IPS-20b (cell line): ENCODE results near the gene RAB11FIP2.
"Not testable (repeated sequence)": the region's sequence is repeated elsewhere in the genome, so short reads cannot be mapped to it uniquely, and the experiment has no call there.

Source experiments
- H3K27ac ChIP-seq: one replicate; pipeline ENCODE4 v1.5.1; 2013; ENCODE audit warnings: low read length
- H3K27me3 ChIP-seq: 2 replicates; pipeline ENCODE4 v1.6.1; 2013; ENCODE audit warnings: mild to moderate bottlenecking, low read length, inconsistent platforms; ENCODE audit not compliant: insufficient read depth
- H3K36me3 ChIP-seq: 2 replicates; pipeline ENCODE4 v1.6.1; 2013; ENCODE audit warnings: low read depth, mild to moderate bottlenecking, inconsistent platforms, low read length, moderate library complexity; ENCODE audit not compliant: insufficient read depth
- H3K4me1 ChIP-seq: 2 replicates; pipeline ENCODE4 v1.6.1; 2013; ENCODE audit warnings: mild to moderate bottlenecking, control low read depth, inconsistent platforms, low read length, moderate library complexity; ENCODE audit not compliant: insufficient read depth
- H3K4me3 ChIP-seq: 2 replicates; pipeline ENCODE4 v1.5.1; 2013; ENCODE audit warnings: mild to moderate bottlenecking, low read length, inconsistent platforms
- H3K9ac ChIP-seq: 2 replicates; pipeline ENCODE4 v1.6.1; 2013; ENCODE audit warnings: low read depth, mild to moderate bottlenecking, inconsistent platforms, low read length, moderate library complexity
- H3K9me3 ChIP-seq: 2 replicates; pipeline ENCODE4 v1.6.1; 2013; ENCODE audit warnings: mild to moderate bottlenecking, low read depth, low read length, inconsistent platforms; ENCODE audit not compliant: insufficient read depth

The RAB11FIP2 gene, protein sequence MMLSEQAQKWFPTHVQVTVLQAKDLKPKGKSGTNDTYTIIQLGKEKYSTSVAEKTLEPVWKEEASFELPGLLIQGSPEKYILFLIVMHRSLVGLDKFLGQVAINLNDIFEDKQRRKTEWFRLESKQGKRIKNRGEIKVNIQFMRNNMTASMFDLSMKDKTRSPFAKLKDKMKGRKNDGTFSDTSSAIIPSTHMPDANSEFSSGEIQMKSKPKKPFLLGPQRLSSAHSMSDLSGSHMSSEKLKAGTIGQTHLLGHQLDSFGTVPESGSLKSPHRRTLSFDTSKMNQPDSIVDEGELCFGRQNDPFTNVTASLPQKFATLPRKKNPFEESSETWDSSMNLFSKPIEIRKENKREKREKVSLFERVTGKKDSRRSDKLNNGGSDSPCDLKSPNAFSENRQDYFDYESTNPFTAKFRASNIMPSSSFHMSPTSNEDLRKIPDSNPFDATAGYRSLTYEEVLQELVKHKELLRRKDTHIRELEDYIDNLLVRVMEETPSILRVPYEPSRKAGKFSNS

GRCh38 chr10:118046395-118047156 is at the start of gene RAB11FIP2:
Gene RAB11FIP2, minus strand, starts transcription at chr10:118046941. Its CDS starts 778 bp downstream, at chr10:118046163.
- no peaks in the 10 kb centered on the region for H3K36me3 ChIP-seq
- H3K27ac ChIP-seq: peak within 1 kb of the TSS; percentile 47
- peaks cover 22% of the 10 kb centered on the region for H3K4me1 ChIP-seq
- no peaks in the 10 kb centered on the region for H3K9me3 ChIP-seq
- H3K4me3 ChIP-seq: peak within 1 kb of the TSS; percentile 74
- no peaks in the 10 kb centered on the region for H3K27me3 ChIP-seq
- H3K9ac ChIP-seq: peak within 1 kb of the TSS; percentile 66; the same call in 1 of the 2 replicates

- H3K4me1 ChIP-seq: peaks cover 6% of the 10 kb centered on the region; the same call in 1 of the 2 replicates
- no peaks in the 10 kb centered on the region for H3K9me3 ChIP-seq
- no peak overlapping the region for H3K27ac ChIP-seq
- no peak overlapping the region for H3K4me3 ChIP-seq
- H3K27me3 ChIP-seq: no peaks in the 10 kb centered on the region
- no peak overlapping the region for H3K9ac ChIP-seq
- H3K36me3 ChIP-seq: no peaks in the 10 kb centered on the region
Measured at GRCh38 chr10:118096022-118096421, 49.3 kb upstream of the RAB11FIP2 start.

DNA sequence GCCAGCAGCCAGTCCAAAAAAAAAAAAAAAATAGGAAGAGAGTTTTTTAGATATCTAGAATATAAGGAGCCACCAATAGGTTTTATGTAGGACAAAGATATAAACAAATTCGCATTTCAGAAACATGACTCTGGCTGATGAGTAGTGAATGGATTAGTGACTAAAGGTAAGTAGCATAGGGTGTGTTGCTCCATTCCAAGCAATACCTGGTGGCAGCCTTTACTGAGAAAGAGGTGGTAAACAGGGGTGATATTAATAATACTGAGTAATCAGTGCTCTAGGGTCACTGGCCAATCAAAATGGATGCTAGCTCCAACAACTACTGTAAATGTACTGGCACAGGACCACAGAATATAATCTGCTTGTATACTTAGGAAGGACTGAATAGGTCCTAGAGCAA is 45.5 kb upstream of the RAB11FIP2 start:
- Histone ChIP-seq H3K9me3 (no peaks in the 10 kb centered on the region), H3K9ac (no peak overlapping the region), H3K4me1 (peaks cover 6% of the 10 kb centered on the region; the same call in 1 of the 2 replicates), H3K4me3 (no peak overlapping the region), H3K27ac (no peak overlapping the region), H3K36me3 (no peaks in the 10 kb centered on the region), H3K27me3 (no peaks in the 10 kb centered on the region)

DNA sequence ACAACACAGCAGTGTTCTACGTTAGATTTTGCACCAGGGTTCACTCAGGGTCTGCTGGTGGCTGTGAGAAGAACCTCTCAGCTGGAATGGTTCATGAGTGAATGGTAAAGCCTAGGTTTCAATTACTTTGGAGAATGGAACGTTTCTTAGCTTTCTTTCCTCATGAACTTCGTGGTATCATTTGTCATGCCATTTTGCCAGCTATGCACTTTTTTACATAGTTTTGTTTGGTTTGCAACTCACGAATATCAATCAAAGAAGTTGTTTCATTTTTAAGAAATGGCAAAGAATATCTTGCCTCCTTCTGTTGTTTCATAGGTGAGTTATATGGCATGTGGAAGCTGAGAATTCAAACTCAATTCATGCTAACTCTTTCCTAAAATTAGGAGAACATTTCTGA is 34.1 kb upstream of the RAB11FIP2 start:
- H3K4me1 ChIP-seq: no peaks in the 10 kb centered on the region

DNA sequence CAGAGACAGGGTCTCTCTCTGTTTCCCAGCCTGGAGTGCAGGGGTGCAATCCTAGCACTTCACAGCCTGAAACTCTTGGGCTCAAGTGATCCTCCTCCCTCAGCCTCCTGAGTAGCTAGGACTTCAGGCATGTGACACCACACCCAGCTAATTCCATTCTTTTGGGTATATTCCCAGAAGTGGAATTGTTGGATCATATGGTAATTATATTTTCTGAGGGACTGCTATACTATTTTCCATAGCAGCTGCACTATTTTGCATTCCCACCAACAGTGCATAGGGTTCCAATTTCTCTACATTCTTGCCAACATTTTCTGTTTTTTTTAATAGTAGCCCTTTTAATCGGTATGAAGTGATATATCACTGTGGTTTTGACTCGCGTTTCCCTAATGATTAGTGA is 30.0 kb upstream of the RAB11FIP2 start:
- H3K27me3 ChIP-seq: no peaks in the 10 kb centered on the region
- H3K4me3 ChIP-seq: no peak overlapping the region
- H3K27ac ChIP-seq: no peak overlapping the region
- no peaks in the 10 kb centered on the region for H3K4me1 ChIP-seq
- no peak overlapping the region for H3K9ac ChIP-seq
- H3K36me3 ChIP-seq: no peaks in the 10 kb centered on the region
- H3K9me3 ChIP-seq: no peaks in the 10 kb centered on the region

More for the DNA sequence above, 34.1 kb upstream of the RAB11FIP2 start:
- H3K9me3 ChIP-seq: no peaks in the 10 kb centered on the region
- H3K27ac ChIP-seq: no peak overlapping the region
- no peaks in the 10 kb centered on the region for H3K36me3 ChIP-seq
- no peak overlapping the region for H3K9ac ChIP-seq
- no peak overlapping the region for H3K4me3 ChIP-seq
- H3K27me3 ChIP-seq: no peaks in the 10 kb centered on the region

GRCh38 chr10:118072840-118073239 is 26.1 kb upstream of the RAB11FIP2 start:
- Histone ChIP-seq H3K9ac (no peak overlapping the region), H3K27ac (no peak overlapping the region), H3K36me3 (no peaks in the 10 kb centered on the region), H3K4me1 (peaks cover 7% of the 10 kb centered on the region; the same call in 1 of the 2 replicates), H3K9me3 (no peaks in the 10 kb centered on the region), H3K27me3 (no peaks in the 10 kb centered on the region), H3K4me3 (no peak overlapping the region)

GRCh38 chr10:118067389-118067788 is 20.6 kb upstream of the RAB11FIP2 start:
- not testable (repeated sequence) for H3K27me3 ChIP-seq, H3K9ac ChIP-seq, H3K36me3 ChIP-seq, H3K27ac ChIP-seq, H3K4me3 ChIP-seq, H3K4me1 ChIP-seq, H3K9me3 ChIP-seq

- no peak overlapping the region for H3K4me3 ChIP-seq
- no peaks in the 10 kb centered on the region for H3K36me3 ChIP-seq
- no peak overlapping the region for H3K9ac ChIP-seq
- H3K9me3 ChIP-seq: no peaks in the 10 kb centered on the region
- H3K27me3 ChIP-seq: no peaks in the 10 kb centered on the region
- no peak overlapping the region for H3K27ac ChIP-seq
- no peaks in the 10 kb centered on the region for H3K4me1 ChIP-seq
Measured at GRCh38 chr10:118062798-118063238, 16.1 kb upstream of the RAB11FIP2 start.

DNA sequence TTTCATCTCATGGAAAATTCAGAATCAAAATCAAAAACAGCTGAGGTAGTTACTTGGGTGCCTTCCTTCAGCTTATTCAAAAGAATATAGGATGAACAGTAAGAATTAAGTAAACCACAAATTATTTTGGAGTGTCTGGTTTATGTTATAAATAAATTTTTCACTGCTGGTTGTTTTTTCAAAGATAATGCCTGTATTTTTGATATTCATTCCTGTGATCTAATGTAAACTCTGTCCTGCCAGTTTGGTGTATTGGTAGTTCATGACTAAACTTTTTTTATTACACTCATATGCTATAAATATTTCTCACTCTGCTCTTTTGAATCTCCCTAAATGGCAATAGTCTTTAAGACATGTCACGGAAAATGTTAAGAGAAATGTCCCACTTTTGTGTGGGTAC is 11.6 kb upstream of the RAB11FIP2 start:
- Histone ChIP-seq H3K4me1 (no peaks in the 10 kb centered on the region; the same call in 1 of the 2 replicates), H3K9me3 (no peaks in the 10 kb centered on the region), H3K9ac (no peak overlapping the region), H3K27me3 (no peaks in the 10 kb centered on the region), H3K27ac (no peak overlapping the region), H3K4me3 (no peak overlapping the region), H3K36me3 (no peaks in the 10 kb centered on the region)

GRCh38 chr10:118057361-118057760 is 10.6 kb upstream of the RAB11FIP2 start:
- Histone ChIP-seq H3K9me3 (no peaks in the 10 kb centered on the region), H3K4me1 (no peaks in the 10 kb centered on the region; the same call in 1 of the 2 replicates), H3K27ac (no peak overlapping the region), H3K9ac (no peak overlapping the region), H3K27me3 (no peaks in the 10 kb centered on the region), H3K4me3 (no peak overlapping the region), H3K36me3 (no peaks in the 10 kb centered on the region)

GRCh38 chr10:118054383-118054782 is 7.6 kb upstream of the RAB11FIP2 start:
- Histone ChIP-seq H3K9me3 (no peaks in the 10 kb centered on the region), H3K27me3 (no peaks in the 10 kb centered on the region), H3K9ac (no peak overlapping the region), H3K36me3 (no peaks in the 10 kb centered on the region), H3K4me3 (no peak overlapping the region), H3K27ac (no peak overlapping the region), H3K4me1 (no peaks in the 10 kb centered on the region; the same call in 1 of the 2 replicates)
